Neuronal stem cell (in vitro differentiated cells): Measurements from ENCODE around the gene BLVRA.
"Not testable (repeated sequence)": the region's sequence is repeated elsewhere in the genome, so short reads cannot be mapped to it uniquely, and the experiment has no call there.

Source experiments
- DNase-seq: peaks from one replicate; pipeline ENCODE4 v3.0.0-alpha.2; 2013; ENCODE audit warnings: low spot score
- H2AFZ ChIP-seq: one replicate; pipeline ENCODE4 v1.6.1; 2013; ENCODE audit warnings: mild to moderate bottlenecking, low read length, inconsistent platforms
- H2AK5ac ChIP-seq: 2 replicates; pipeline ENCODE4 v1.6.1; 2013; ENCODE audit warnings: low read depth, mild to moderate bottlenecking, inconsistent platforms, low read length, moderate library complexity, mixed read lengths
- H2BK120ac ChIP-seq: 2 replicates; pipeline ENCODE4 v1.6.1; 2013; ENCODE audit warnings: low read depth, mild to moderate bottlenecking, inconsistent platforms, low read length, moderate library complexity, mixed read lengths
- H2BK12ac ChIP-seq: one replicate; pipeline ENCODE4 v1.6.1; 2013; ENCODE audit warnings: low read length, inconsistent platforms
- H2BK15ac ChIP-seq: 2 replicates; pipeline ENCODE4 v1.6.1; 2013; ENCODE audit warnings: mild to moderate bottlenecking, low read length, inconsistent platforms, mixed read lengths
- H2BK5ac ChIP-seq: one replicate; pipeline ENCODE4 v1.6.1; 2013; ENCODE audit warnings: inconsistent platforms, mild to moderate bottlenecking, low read length, moderate library complexity
- H3K14ac ChIP-seq: one replicate; pipeline ENCODE4 v1.6.1; 2013; ENCODE audit warnings: low read length, inconsistent platforms
- H3K18ac ChIP-seq: 2 replicates; pipeline ENCODE4 v1.6.1; 2013; ENCODE audit warnings: low read length, inconsistent platforms
- H3K23ac ChIP-seq: 2 replicates; pipeline ENCODE4 v1.6.1; 2013; ENCODE audit warnings: low read depth, mild to moderate bottlenecking, mixed read lengths, low read length, inconsistent platforms; ENCODE audit not compliant: poor library complexity
- H3K27ac ChIP-seq: replicated peaks from 3 replicates; pipeline ENCODE4 v1.5.1; 2013; ENCODE audit warnings: low read length, inconsistent platforms
- H3K27me3 ChIP-seq, 3 experiments: 2 replicates each; pipeline ENCODE4 v1.6.1; 2013; ENCODE audit warnings: low read length in 3 of 3, mild to moderate bottlenecking in 2 of 3, inconsistent platforms in 1 of 3, low read depth in 1 of 3, mixed read lengths in 1 of 3, moderate library complexity in 1 of 3; ENCODE audit not compliant: control insufficient read depth in 3 of 3, insufficient read depth in 3 of 3
- H3K36me3 ChIP-seq, 2 donors: replicated peaks in 1 of 2; 2 replicates each; pipeline ENCODE4 v1.6.1; 2013; ENCODE audit warnings: low read length in 2 of 2; ENCODE audit not compliant: control insufficient read depth in 2 of 2, insufficient read depth in 2 of 2
- H3K4ac ChIP-seq: 2 replicates; pipeline ENCODE4 v1.6.1; 2013; ENCODE audit warnings: inconsistent platforms, mild to moderate bottlenecking, low read length, moderate library complexity
- H3K4me1 ChIP-seq, 2 donors: 1 replicate in 1 of 2; 2 replicates in 1 of 2; pipeline ENCODE4 v1.6.1; 2013; ENCODE audit warnings: low read length in 2 of 2, low read depth in 1 of 2; ENCODE audit not compliant: control insufficient read depth in 2 of 2, insufficient read depth in 1 of 2
- H3K4me2 ChIP-seq: one replicate; pipeline ENCODE4 v1.6.1; 2013; ENCODE audit warnings: mild to moderate bottlenecking, low read length, inconsistent platforms; ENCODE audit not compliant: insufficient read depth, poor library complexity, severe bottlenecking
- H3K4me3 ChIP-seq, 2 donors: 2 replicates each; pipeline ENCODE4 v1.5.1; 2013; ENCODE audit warnings: low read length in 2 of 2, mild to moderate bottlenecking in 2 of 2, inconsistent platforms in 1 of 2, moderate library complexity in 1 of 2
- H3K79me1 ChIP-seq: one replicate; pipeline ENCODE4 v1.6.1; 2013; ENCODE audit warnings: low read depth, mild to moderate bottlenecking, inconsistent platforms, low read length, moderate library complexity
- H3K9ac ChIP-seq: one replicate; pipeline ENCODE4 v1.6.1; 2013; ENCODE audit warnings: mild to moderate bottlenecking, low read depth, low read length, inconsistent platforms; ENCODE audit not compliant: poor library complexity
- H3K9me3 ChIP-seq, 2 donors: replicated peaks in 1 of 2; 2 replicates each; pipeline versions ENCODE3 to v1.6.1; 2013; ENCODE audit warnings: low read length in 2 of 2, mild to moderate bottlenecking in 2 of 2, inconsistent platforms in 1 of 2, low read depth in 1 of 2, mixed read lengths in 1 of 2, moderate library complexity in 1 of 2; ENCODE audit not compliant: control insufficient read depth in 2 of 2, insufficient read depth in 1 of 2
- H4K8ac ChIP-seq: one replicate; pipeline ENCODE4 v1.6.1; 2013; ENCODE audit warnings: low read depth, mild to moderate bottlenecking, inconsistent platforms, low read length, moderate library complexity
- H4K91ac ChIP-seq: one replicate; pipeline ENCODE4 v1.6.1; 2013; ENCODE audit warnings: low read length, low read depth, mild to moderate bottlenecking, inconsistent platforms; ENCODE audit not compliant: poor library complexity
- WGBS, 2 donors: extraction: QIAGEN DNeasy Blood & Tissue Kit; methylation state at CpG; one replicate each; pipeline ENCODE4 v1.1.7; 2013; ENCODE audit warnings: missing lambda C conversion rate in 2 of 2, mixed read lengths in 1 of 2; ENCODE audit not compliant: insufficient read length in 2 of 2, insufficient replicate concordance in 1 of 2; ENCODE audit errors: extremely low coverage in 2 of 2; 5-methylcytosine and 5-hydroxymethylcytosine counted together

Gene BLVRA

GRCh38 chr7:43823425-43823824 lies 64.9 kb downstream of the BLVRA start:
- not testable (repeated sequence) for H2AK5ac ChIP-seq, H3K4ac ChIP-seq, H3K18ac ChIP-seq, DNase-seq, H3K23ac ChIP-seq, H3K9ac ChIP-seq, H2BK15ac ChIP-seq, H3K4me3 ChIP-seq, H3K4me2 ChIP-seq, H3K4me1 ChIP-seq, H4K8ac ChIP-seq, H2BK120ac ChIP-seq, H3K14ac ChIP-seq, H3K36me3 ChIP-seq, H3K27ac ChIP-seq, H3K9me3 ChIP-seq, H2BK5ac ChIP-seq, H4K91ac ChIP-seq, H3K79me1 ChIP-seq, H2AFZ ChIP-seq, H2BK12ac ChIP-seq
- H3K27me3 ChIP-seq: peaks cover 0 to 52% (median 0%) of the 10 kb centered on the region in 3 experiments
- 100% methylated on average over 1 of the region's 7 CpGs; no CpG with 5 or more reads in 1 of the 2 donors for WGBS, 2 donors

GRCh38 chr7:43823941-43824340 lies 65.5 kb downstream of the BLVRA start:
- Histone ChIP-seq H3K9ac (no peak overlapping the region), H2BK15ac (no peak overlapping the region), H3K4ac (no peak overlapping the region), H3K9me3 (no peaks in the 10 kb centered on the region), H4K91ac (no peak overlapping the region), H2BK5ac (no peak overlapping the region), H3K36me3 (no peaks in the 10 kb centered on the region), H3K18ac (no peak overlapping the region), H3K27me3 (peaks cover 0 to 55% (median 0%) of the 10 kb centered on the region in 3 experiments), H3K4me2 (no peak overlapping the region), H3K14ac (no peak overlapping the region), H3K79me1 (no peaks in the 10 kb centered on the region), H2AK5ac (no peak overlapping the region), H2AFZ (no peak overlapping the region), H2BK120ac (no peak overlapping the region), H3K27ac (no peak overlapping the region), H3K4me1 (no peaks in the 10 kb centered on the region), H2BK12ac (no peak overlapping the region), H3K4me3 (no peak overlapping the region), H4K8ac (no peak overlapping the region), H3K23ac (no peak overlapping the region)
- no CpG with 5 or more reads among the region's 6 CpGs for WGBS, 2 donors
- no peak for DNase-seq

- not testable (repeated sequence) for H2BK15ac ChIP-seq, H2AK5ac ChIP-seq, H3K4me1 ChIP-seq, H3K36me3 ChIP-seq, H3K4ac ChIP-seq, H3K79me1 ChIP-seq, H3K9me3 ChIP-seq, H3K4me3 ChIP-seq, H4K8ac ChIP-seq, H4K91ac ChIP-seq, H3K14ac ChIP-seq, H2BK120ac ChIP-seq, H3K18ac ChIP-seq, H2AFZ ChIP-seq, H3K9ac ChIP-seq, DNase-seq, H3K27ac ChIP-seq, H3K4me2 ChIP-seq, H2BK12ac ChIP-seq, H2BK5ac ChIP-seq, H3K23ac ChIP-seq
- H3K27me3 ChIP-seq: peaks cover 0 to 54% (median 0%) of the 10 kb centered on the region in 3 experiments
- WGBS, 2 donors: no CpG with 5 or more reads among the region's 12 CpGs
Measured at GRCh38 chr7:43824513-43824912, 66.0 kb downstream of the BLVRA start.

- Histone ChIP-seq H3K4ac (no peak overlapping the region), H2AK5ac (no peak overlapping the region), H3K14ac (no peak overlapping the region), H3K79me1 (no peaks in the 10 kb centered on the region), H4K91ac (no peak overlapping the region), H3K23ac (no peak overlapping the region), H3K36me3 (no peaks in the 10 kb centered on the region), H2BK15ac (no peak overlapping the region), H2AFZ (no peak overlapping the region), H3K4me3 (no peak overlapping the region), H3K27me3 (peaks cover 0 to 52% (median 0%) of the 10 kb centered on the region in 3 experiments), H3K9me3 (no peaks in the 10 kb centered on the region), H4K8ac (no peak overlapping the region), H3K4me2 (no peak overlapping the region), H3K4me1 (no peaks in the 10 kb centered on the region), H3K18ac (no peak overlapping the region), H3K9ac (no peak overlapping the region), H2BK120ac (no peak overlapping the region), H2BK12ac (no peak overlapping the region), H3K27ac (no peak overlapping the region), H2BK5ac (no peak overlapping the region)
- DNase-seq: no peak
- WGBS, 2 donors: no CpG with 5 or more reads among the region's 1 CpG
Measured at GRCh38 chr7:43824963-43825362, 66.5 kb downstream of the BLVRA start.
